Activated B cell treated with CpG ODN at 0.5 μM for 24 hours (primary cell): ENCODE data around the gene SRRM5. TPM values are rescaled to one million over a fixed set of nuclear protein-coding genes. Genes with fewer than 3 reads are reported as not detected.

ENCODE experiments used
- ATAC-seq: fragments of 200-7000 bp; cut with Tn5 transposase; one replicate; pipeline ENCODE4 v1.10.0; 2021; ENCODE audit warnings: low read depth, mild to moderate bottlenecking, moderate library complexity
- CTCF ChIA-PET: fragments of 350-600 bp; sonication (Branson Sonifier 250); formaldehyde crosslinking; loops from one replicate; lab custom pipeline; 2021; ENCODE audit warnings: antibody characterized with exemption; lab: Charles Lee
- POLR2A ChIA-PET: fragments of 350-600 bp; sonication (Branson Sonifier 250); formaldehyde crosslinking; loops from one replicate; lab custom pipeline; 2021; ENCODE audit warnings: antibody characterized with exemption; lab: Charles Lee
- DNase-seq: peaks from one replicate; pipeline ENCODE4 v3.0.0; 2022
- H3K27ac Mint-ChIP-seq: one replicate; pipeline ENCODE4 v1.8.0; 2020; ENCODE audit warnings: mixed read lengths
- H3K27me3 Mint-ChIP-seq: one replicate; pipeline ENCODE4 v1.8.0; 2021; ENCODE audit warnings: mixed read lengths
- H3K36me3 Mint-ChIP-seq: one replicate; pipeline ENCODE4 v1.8.0; 2021; ENCODE audit warnings: low read depth, mixed read lengths
- H3K4me1 Mint-ChIP-seq: one replicate; pipeline ENCODE4 v1.8.0; 2021; ENCODE audit warnings: mixed read lengths
- H3K4me3 Mint-ChIP-seq: one replicate; pipeline ENCODE4 v1.8.0; 2020; ENCODE audit warnings: mild to moderate bottlenecking, mixed read lengths
- H3K9me3 Mint-ChIP-seq: one replicate; pipeline ENCODE4 v1.8.0; 2020; ENCODE audit warnings: mixed read lengths
- intact Hi-C: fragments of 100-400 bp; cut with micrococcal nuclease; formaldehyde crosslinking; loops from one replicate; pipeline ENCODE4 v1.15.1; 2024
- total RNA-seq: library from RNA; stranded (reverse); gene quantifications from 2 replicates; pipeline ENCODE4 v1.2.3, GENCODE V29; 2022
- TF ChIP-seq, protein P1 (sequence below): fragments of 200-600 bp; IDR thresholded peaks from one replicate; pipeline ENCODE4 v1.8.0; 2022; ENCODE audit warnings: antibody characterized with exemption, mild to moderate bottlenecking

The SRRM5 gene
- total RNA-seq, 1 donor from 2014 or later, result 0.29 TPM

GRCh38 chr19:43652546-43652874 is 40.6 kb downstream of the SRRM5 start:
- H3K27ac Mint-ChIP-seq, result no peak overlapping the region
- H3K4me1 Mint-ChIP-seq, result no peaks in the 10 kb centered on the region
- no peaks in the 10 kb centered on the region for H3K9me3 Mint-ChIP-seq
- DNase-seq (no peak), ATAC-seq (no peak)
- no peak overlapping the region for H3K4me3 Mint-ChIP-seq
- intact Hi-C loops, result loop anchor here (1.0 kb wide), 2 partner anchors 58 to 97 kb away; no protein-coding TSS in a partner anchor
- TF ChIP-seq, protein P1, sequence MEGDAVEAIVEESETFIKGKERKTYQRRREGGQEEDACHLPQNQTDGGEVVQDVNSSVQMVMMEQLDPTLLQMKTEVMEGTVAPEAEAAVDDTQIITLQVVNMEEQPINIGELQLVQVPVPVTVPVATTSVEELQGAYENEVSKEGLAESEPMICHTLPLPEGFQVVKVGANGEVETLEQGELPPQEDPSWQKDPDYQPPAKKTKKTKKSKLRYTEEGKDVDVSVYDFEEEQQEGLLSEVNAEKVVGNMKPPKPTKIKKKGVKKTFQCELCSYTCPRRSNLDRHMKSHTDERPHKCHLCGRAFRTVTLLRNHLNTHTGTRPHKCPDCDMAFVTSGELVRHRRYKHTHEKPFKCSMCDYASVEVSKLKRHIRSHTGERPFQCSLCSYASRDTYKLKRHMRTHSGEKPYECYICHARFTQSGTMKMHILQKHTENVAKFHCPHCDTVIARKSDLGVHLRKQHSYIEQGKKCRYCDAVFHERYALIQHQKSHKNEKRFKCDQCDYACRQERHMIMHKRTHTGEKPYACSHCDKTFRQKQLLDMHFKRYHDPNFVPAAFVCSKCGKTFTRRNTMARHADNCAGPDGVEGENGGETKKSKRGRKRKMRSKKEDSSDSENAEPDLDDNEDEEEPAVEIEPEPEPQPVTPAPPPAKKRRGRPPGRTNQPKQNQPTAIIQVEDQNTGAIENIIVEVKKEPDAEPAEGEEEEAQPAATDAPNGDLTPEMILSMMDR, result peak; percentile 9
- CTCF ChIA-PET, result interaction anchor here (1.0 to 2.5 kb wide), 3 partner anchors 97 to 206 kb away, joined by 3 to 7 read pairs (median 6); no protein-coding TSS in a partner anchor
- H3K27me3 Mint-ChIP-seq, result no peaks in the 10 kb centered on the region
- H3K36me3 Mint-ChIP-seq, result no peaks in the 10 kb centered on the region
- POLR2A ChIA-PET, result no interaction called here

GRCh38 chr19:43656436-43656835 is 44.5 kb downstream of the SRRM5 start:
- peaks cover 2% of the 10 kb centered on the region for H3K9me3 Mint-ChIP-seq
- POLR2A ChIA-PET, result no interaction called here
- DNase-seq (no peak), ATAC-seq (no peak)
- TF ChIP-seq, protein P1, result no peak
- no peaks in the 10 kb centered on the region for H3K27me3 Mint-ChIP-seq
- no peaks in the 10 kb centered on the region for H3K4me1 Mint-ChIP-seq
- H3K27ac Mint-ChIP-seq, result no peak overlapping the region
- intact Hi-C loops, result no loop called here
- H3K4me3 Mint-ChIP-seq, result no peak overlapping the region
- CTCF ChIA-PET, result no interaction called here
- no peaks in the 10 kb centered on the region for H3K36me3 Mint-ChIP-seq

GRCh38 chr19:43658001-43658400 is 46.1 kb downstream of the SRRM5 start:
- DNase-seq (no peak), ATAC-seq (no peak)
- peaks cover 2% of the 10 kb centered on the region for H3K9me3 Mint-ChIP-seq
- intact Hi-C loops, result no loop called here
- no peaks in the 10 kb centered on the region for H3K4me1 Mint-ChIP-seq
- H3K36me3 Mint-ChIP-seq, result no peaks in the 10 kb centered on the region
- POLR2A ChIA-PET, result no interaction called here
- H3K27ac Mint-ChIP-seq, result no peak overlapping the region
- no peak overlapping the region for H3K4me3 Mint-ChIP-seq
- TF ChIP-seq, protein P1, result no peak
- CTCF ChIA-PET, result no interaction called here
- H3K27me3 Mint-ChIP-seq, result no peaks in the 10 kb centered on the region

- ChIA-PET CTCF (no interaction called here), POLR2A (interaction anchor here (0.6 kb wide), 1 partner anchor 218 kb away, joined by 3 read pairs; no protein-coding TSS in a partner anchor)
- H3K9me3 Mint-ChIP-seq, result peaks cover 2% of the 10 kb centered on the region
- H3K4me1 Mint-ChIP-seq, result no peaks in the 10 kb centered on the region
- TF ChIP-seq, protein P1, result no peak
- DNase-seq (no peak), ATAC-seq (no peak)
- no peak overlapping the region for H3K27ac Mint-ChIP-seq
- H3K36me3 Mint-ChIP-seq, result no peaks in the 10 kb centered on the region
- no peak overlapping the region for H3K4me3 Mint-ChIP-seq
- no peaks in the 10 kb centered on the region for H3K27me3 Mint-ChIP-seq
- intact Hi-C loops, result no loop called here
Measured at GRCh38 chr19:43658494-43658893, 46.6 kb downstream of the SRRM5 start.

- intact Hi-C loops, result loop anchor here (10.0 kb wide), 1 partner anchor 64 kb away; no protein-coding TSS in a partner anchor
- Mint-ChIP-seq H3K36me3 (no peaks in the 10 kb centered on the region), H3K27me3 (no peaks in the 10 kb centered on the region), H3K27ac (no peak overlapping the region), H3K4me1 (peaks cover 12% of the 10 kb centered on the region), H3K9me3 (peaks cover 2% of the 10 kb centered on the region), H3K4me3 (no peak overlapping the region)
- ATAC-seq, result no peak
- CTCF ChIA-PET, result no interaction called here
- POLR2A ChIA-PET, result no interaction called here
- TF ChIP-seq, protein P1, result no peak
- DNase-seq, result no peak
Measured at GRCh38 chr19:43660301-43660970, 48.5 kb downstream of the SRRM5 start.
